Osteoblast (primary cell): ENCODE data around the gene RBPJ. TPM values are rescaled to one million over a fixed set of nuclear protein-coding genes. Genes with fewer than 3 reads are reported as not detected.
"Not testable (repeated sequence)": the region's sequence is repeated elsewhere in the genome, so short reads cannot be mapped to it uniquely, and the experiment has no call there.

Source experiments
- DNase-seq: peaks from one replicate; pipeline ENCODE4 v3.0.0; 2011; ENCODE audit warnings: low spot score, mixed read lengths; ENCODE audit not compliant: insufficient read length; ENCODE audit errors: missing footprints
- H2AFZ ChIP-seq: 2 replicates; pipeline ENCODE4 v1.6.0; 2011; ENCODE audit warnings: mild to moderate bottlenecking, low read length
- H3K27ac ChIP-seq: 2 replicates; pipeline ENCODE4 v1.5.1; 2011; ENCODE audit warnings: mild to moderate bottlenecking, low read depth, low read length, moderate library complexity
- H3K27me3 ChIP-seq: 2 replicates; pipeline ENCODE4 v1.6.0; 2012; ENCODE audit warnings: mild to moderate bottlenecking, control low read depth, inconsistent platforms, low read length, moderate library complexity; ENCODE audit not compliant: insufficient read depth
- H3K36me3 ChIP-seq: 2 replicates; pipeline ENCODE4 v1.5.1; 2011; ENCODE audit warnings: mild to moderate bottlenecking, low read length, control low read depth, moderate library complexity; ENCODE audit not compliant: insufficient read depth
- H3K4me1 ChIP-seq: 2 replicates; pipeline ENCODE4 v1.5.1; 2011; ENCODE audit warnings: mild to moderate bottlenecking, low read length, control low read depth, moderate library complexity; ENCODE audit not compliant: insufficient read depth
- H3K4me2 ChIP-seq: 2 replicates; pipeline ENCODE4 v1.6.0; 2011; ENCODE audit warnings: mild to moderate bottlenecking, low read length; ENCODE audit not compliant: insufficient read depth
- H3K4me3 ChIP-seq: fragments of 200-600 bp; sonication (generic); 3 replicates; pipeline ENCODE4 v1.5.1; 2012; ENCODE audit warnings: mild to moderate bottlenecking, low read length, inconsistent platforms; ENCODE audit not compliant: insufficient read depth
- H3K79me2 ChIP-seq: 2 replicates; pipeline ENCODE4 v1.6.0; 2012; ENCODE audit warnings: mild to moderate bottlenecking, low read length, control low read depth, inconsistent platforms; ENCODE audit not compliant: insufficient read depth
- H3K9me3 ChIP-seq: 2 replicates; pipeline ENCODE4 v1.5.1; 2011; ENCODE audit warnings: low read depth, low read length, control low read depth
- H4K20me1 ChIP-seq: 2 replicates; pipeline ENCODE4 v1.6.0; 2012; ENCODE audit warnings: mild to moderate bottlenecking, low read length, control low read depth; ENCODE audit not compliant: insufficient read depth
- total RNA-seq: library from RNA; depleted of rRNA; stranded (reverse); fragments of >200 nt; gene quantifications from 2 replicates; pipeline ENCODE4 v1.2.3, GENCODE V29; 2012
- TF ChIP-seq, protein P1 (sequence below): IDR thresholded peaks from 2 replicates; pipeline ENCODE4 v1.5.1; 2011; ENCODE audit warnings: mild to moderate bottlenecking, low read depth, low read length, moderate library complexity; ENCODE audit errors: extremely low read depth

RBPJ gene
- total RNA-seq, 1 donor: 106 TPM

- no peak overlapping the region for H3K4me3 ChIP-seq
- peaks cover 37% of the 10 kb centered on the region for H3K79me2 ChIP-seq
- no peak overlapping the region for H2AFZ ChIP-seq
- H3K4me2 ChIP-seq: no peak overlapping the region
- no peak overlapping the region for H3K27ac ChIP-seq
- no peaks in the 10 kb centered on the region for H3K9me3 ChIP-seq
- no peaks in the 10 kb centered on the region for H3K27me3 ChIP-seq
- DNase-seq: no peak
- H4K20me1 ChIP-seq: no peaks in the 10 kb centered on the region
- H3K4me1 ChIP-seq: no peaks in the 10 kb centered on the region
- TF ChIP-seq, protein P1, sequence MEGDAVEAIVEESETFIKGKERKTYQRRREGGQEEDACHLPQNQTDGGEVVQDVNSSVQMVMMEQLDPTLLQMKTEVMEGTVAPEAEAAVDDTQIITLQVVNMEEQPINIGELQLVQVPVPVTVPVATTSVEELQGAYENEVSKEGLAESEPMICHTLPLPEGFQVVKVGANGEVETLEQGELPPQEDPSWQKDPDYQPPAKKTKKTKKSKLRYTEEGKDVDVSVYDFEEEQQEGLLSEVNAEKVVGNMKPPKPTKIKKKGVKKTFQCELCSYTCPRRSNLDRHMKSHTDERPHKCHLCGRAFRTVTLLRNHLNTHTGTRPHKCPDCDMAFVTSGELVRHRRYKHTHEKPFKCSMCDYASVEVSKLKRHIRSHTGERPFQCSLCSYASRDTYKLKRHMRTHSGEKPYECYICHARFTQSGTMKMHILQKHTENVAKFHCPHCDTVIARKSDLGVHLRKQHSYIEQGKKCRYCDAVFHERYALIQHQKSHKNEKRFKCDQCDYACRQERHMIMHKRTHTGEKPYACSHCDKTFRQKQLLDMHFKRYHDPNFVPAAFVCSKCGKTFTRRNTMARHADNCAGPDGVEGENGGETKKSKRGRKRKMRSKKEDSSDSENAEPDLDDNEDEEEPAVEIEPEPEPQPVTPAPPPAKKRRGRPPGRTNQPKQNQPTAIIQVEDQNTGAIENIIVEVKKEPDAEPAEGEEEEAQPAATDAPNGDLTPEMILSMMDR: no peak
- H3K36me3 ChIP-seq: peaks cover 18% of the 10 kb centered on the region
These were observed 76.3 kb downstream of the RBPJ start for GRCh38 chr4:26397086-26397485.

DNA sequence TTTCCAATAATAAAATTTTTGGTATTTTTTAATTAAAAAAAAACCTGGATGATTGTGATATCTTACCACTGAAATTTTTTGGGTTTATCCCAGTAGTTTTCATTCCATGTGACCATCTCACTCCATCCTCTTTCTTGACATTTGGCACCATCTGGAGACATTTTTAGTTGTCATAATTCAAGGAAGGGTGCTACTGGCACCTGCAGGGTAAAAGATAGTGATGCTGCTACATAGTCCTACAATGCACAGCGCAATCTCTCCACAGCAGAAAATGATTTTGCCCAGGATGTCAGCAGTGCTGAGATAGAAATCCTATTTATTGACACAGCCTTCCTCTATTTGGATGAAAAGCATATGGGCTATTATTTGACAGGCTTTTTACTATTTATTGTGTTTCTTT is 79.3 kb downstream of the RBPJ start:
- Histone ChIP-seq H3K4me1 (no peaks in the 10 kb centered on the region), H3K9me3 (no peaks in the 10 kb centered on the region), H3K27me3 (no peaks in the 10 kb centered on the region), H2AFZ (no peak overlapping the region), H3K36me3 (peaks cover 3% of the 10 kb centered on the region), H4K20me1 (no peaks in the 10 kb centered on the region), H3K27ac (no peak overlapping the region), H3K4me2 (no peak overlapping the region), H3K79me2 (peaks cover 60% of the 10 kb centered on the region), H3K4me3 (no peak overlapping the region)
- TF ChIP-seq, protein P1: no peak
- no peak for DNase-seq

DNA sequence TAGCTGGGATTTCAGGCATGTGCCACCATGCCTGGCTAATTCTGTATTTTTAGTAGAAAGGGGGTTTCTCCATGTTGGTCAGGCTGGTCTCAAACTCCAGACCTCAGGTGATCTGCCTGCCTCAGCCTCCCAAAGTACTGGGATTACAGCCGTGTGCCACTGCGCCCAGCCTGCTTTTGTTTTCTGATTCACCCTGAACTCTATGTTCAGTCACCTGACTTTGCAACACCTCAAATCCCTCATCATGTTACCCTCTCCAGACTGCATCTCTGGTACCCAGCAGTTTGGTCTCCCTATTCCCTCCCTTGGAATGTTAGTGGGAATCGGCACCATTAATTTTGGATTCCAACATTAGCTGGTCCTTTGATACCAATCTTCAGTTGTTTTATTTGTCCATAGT is 81.2 kb downstream of the RBPJ start:
- not testable (repeated sequence) for H3K27ac ChIP-seq, H3K4me1 ChIP-seq, H4K20me1 ChIP-seq, H3K4me3 ChIP-seq, DNase-seq, H3K27me3 ChIP-seq, H2AFZ ChIP-seq, H3K9me3 ChIP-seq, H3K4me2 ChIP-seq
- H3K36me3 ChIP-seq: peaks cover 14% of the 10 kb centered on the region
- H3K79me2 ChIP-seq: peaks cover 52% of the 10 kb centered on the region

- TF ChIP-seq, protein P1: no peak
- Histone ChIP-seq H3K27me3 (no peaks in the 10 kb centered on the region), H3K4me3 (no peak overlapping the region), H3K36me3 (peaks cover 15% of the 10 kb centered on the region), H3K4me2 (no peak overlapping the region), H2AFZ (no peak overlapping the region), H4K20me1 (no peaks in the 10 kb centered on the region), H3K79me2 (peaks cover 54% of the 10 kb centered on the region), H3K4me1 (no peaks in the 10 kb centered on the region), H3K27ac (no peak overlapping the region), H3K9me3 (peaks cover 6% of the 10 kb centered on the region)
- DNase-seq: no peak
These were observed 81.6 kb downstream of the RBPJ start for GRCh38 chr4:26402458-26402857.
